Activated CD8-positive, alpha-beta T cell treated with anti-CD3 and anti-CD28 coated beads for 36 hours (primary cell): ENCODE results near the gene GATM. TPM values are rescaled to one million over a fixed set of nuclear protein-coding genes. Genes with fewer than 3 reads are reported as not detected.

Experiments
- ATAC-seq: fragments of 200-7000 bp; cut with Tn5 transposase; one replicate; pipeline ENCODE4 v1.10.0; 2021; ENCODE audit warnings: mild to moderate bottlenecking, moderate library complexity
- CTCF ChIA-PET: fragments of 350-600 bp; sonication (Branson Sonifier 250); formaldehyde crosslinking; loops from one replicate; lab custom pipeline; 2021; ENCODE audit warnings: antibody characterized with exemption; lab: Charles Lee
- POLR2A ChIA-PET: fragments of 350-600 bp; sonication (Branson Sonifier 250); formaldehyde crosslinking; loops from one replicate; lab custom pipeline; 2021; ENCODE audit warnings: antibody characterized with exemption; lab: Charles Lee
- DNase-seq: peaks from one replicate; pipeline ENCODE4 v3.0.0-alpha.2; 2020
- H3K27ac Mint-ChIP-seq: one replicate; pipeline ENCODE4 v1.8.0; 2021; ENCODE audit warnings: mild to moderate bottlenecking, mixed read lengths
- H3K27me3 Mint-ChIP-seq: one replicate; pipeline ENCODE4 v1.8.0; 2021; ENCODE audit warnings: mixed read lengths
- H3K36me3 Mint-ChIP-seq: one replicate; pipeline ENCODE4 v1.8.0; 2021; ENCODE audit warnings: low read depth, mixed read lengths
- H3K4me1 Mint-ChIP-seq: one replicate; pipeline ENCODE4 v1.8.0; 2021; ENCODE audit warnings: low read depth, mixed read lengths
- H3K4me3 Mint-ChIP-seq: one replicate; pipeline ENCODE4 v1.8.0; 2021; ENCODE audit warnings: mild to moderate bottlenecking, moderate library complexity, mixed read lengths
- H3K9me3 Mint-ChIP-seq: one replicate; pipeline ENCODE4 v1.8.0; 2021; ENCODE audit warnings: mixed read lengths
- CTCF ChIP-seq: fragments of 200-600 bp; IDR thresholded peaks from one replicate; pipeline ENCODE4 v1.8.0; 2022; ENCODE audit warnings: antibody characterized with exemption, mild to moderate bottlenecking
- intact Hi-C: fragments of 100-400 bp; cut with micrococcal nuclease; formaldehyde crosslinking; loops from one replicate; pipeline ENCODE4 v1.10.0; 2022
- total RNA-seq, 2 experiments: library from RNA; stranded (reverse); gene quantifications; one replicate each; pipeline ENCODE4 v1.2.3, GENCODE V29; 2021

Gene GATM
- total RNA-seq, 2 experiments from 2014 or later: 5.6 to 6.5 TPM

- no peak for ATAC-seq
- ChIA-PET POLR2A (interaction anchor here (0.9 kb wide), 1 partner anchor 85 kb away, joined by 3 read pairs; no protein-coding TSS in a partner anchor), CTCF (interaction anchor here (1.1 to 1.4 kb wide), 2 partner anchors 14 to 52 kb away, joined by 3 to 4 read pairs; partner anchors contain the start of gene GATM)
- intact Hi-C loops: no loop called here
- Mint-ChIP-seq H3K27ac (no peak overlapping the region), H3K27me3 (no peaks in the 10 kb centered on the region), H3K4me1 (no peaks in the 10 kb centered on the region), H3K36me3 (peaks cover 3% of the 10 kb centered on the region), H3K4me3 (no peak overlapping the region), H3K9me3 (no peaks in the 10 kb centered on the region)
- DNase-seq: no peak
- no peak for TF ChIP-seq CTCF
These were observed 14.5 kb downstream of the GATM start for GRCh38 chr15:45363801-45364200.

GRCh38 chr15:45363334-45363733 lies 15.0 kb downstream of the GATM start:
- CTCF ChIA-PET: interaction anchor here (1.1 to 1.4 kb wide), 3 partner anchors 12 to 52 kb away, joined by 3 to 4 read pairs (median 4); partner anchors contain the start of gene GATM
- Mint-ChIP-seq H3K4me1 (no peaks in the 10 kb centered on the region), H3K9me3 (no peaks in the 10 kb centered on the region), H3K4me3 (no peak overlapping the region), H3K36me3 (peaks cover 3% of the 10 kb centered on the region), H3K27ac (no peak overlapping the region), H3K27me3 (no peaks in the 10 kb centered on the region)
- intact Hi-C loops: no loop called here
- POLR2A ChIA-PET: interaction anchor here (0.9 kb wide), 1 partner anchor 85 kb away, joined by 3 read pairs; no protein-coding TSS in a partner anchor
- TF ChIP-seq CTCF: no peak
- ATAC-seq: no peak
- DNase-seq: no peak

- TF ChIP-seq CTCF: no peak
- ATAC-seq (no peak), DNase-seq (no peak)
- ChIA-PET POLR2A (no interaction called here), CTCF (interaction anchor here (1.1 to 1.6 kb wide), 4 partner anchors 10 to 53 kb away, joined by 3 to 5 read pairs (median 4); partner anchors contain the start of gene GATM)
- no peaks in the 10 kb centered on the region for H3K27me3 Mint-ChIP-seq
- H3K4me3 Mint-ChIP-seq: no peak overlapping the region
- H3K27ac Mint-ChIP-seq: no peak overlapping the region
- peaks cover 3% of the 10 kb centered on the region for H3K36me3 Mint-ChIP-seq
- H3K4me1 Mint-ChIP-seq: no peaks in the 10 kb centered on the region
- no peaks in the 10 kb centered on the region for H3K9me3 Mint-ChIP-seq
- intact Hi-C loops: no loop called here
These were observed 15.9 kb downstream of the GATM start for GRCh38 chr15:45362419-45362818.

GRCh38 chr15:45361878-45362277 lies 16.5 kb downstream of the GATM start:
- no peak for ATAC-seq
- ChIA-PET CTCF (interaction anchor here (1.3 to 1.6 kb wide), 2 partner anchors 10 to 14 kb away, joined by 4 to 5 read pairs; no protein-coding TSS in a partner anchor), POLR2A (no interaction called here)
- TF ChIP-seq CTCF: no peak
- DNase-seq: no peak
- intact Hi-C loops: no loop called here
- Mint-ChIP-seq H3K36me3 (peaks cover 3% of the 10 kb centered on the region), H3K4me1 (no peaks in the 10 kb centered on the region), H3K27me3 (no peaks in the 10 kb centered on the region), H3K27ac (no peak overlapping the region), H3K9me3 (no peaks in the 10 kb centered on the region), H3K4me3 (no peak overlapping the region)

DNA sequence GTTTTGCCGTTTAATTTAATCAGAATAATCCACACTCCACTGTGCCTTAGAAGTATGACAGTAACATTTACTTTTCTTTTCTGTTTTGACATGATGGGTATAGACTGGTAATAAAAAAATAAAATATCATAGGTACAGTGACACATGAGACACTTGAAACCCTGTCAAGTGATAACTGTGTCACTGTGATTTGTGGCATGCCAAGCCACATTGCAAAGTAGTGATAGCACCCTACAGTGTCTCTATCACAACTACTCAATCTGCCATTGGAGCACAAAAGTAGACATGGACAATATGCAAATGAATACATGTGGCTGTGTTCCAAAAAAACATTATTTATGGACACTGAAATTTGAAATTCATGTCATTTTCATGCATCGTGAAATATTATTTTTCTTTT lies 22.5 kb downstream of the GATM start:
- CTCF ChIA-PET: no interaction called here

More for the DNA sequence above, 22.5 kb downstream of the GATM start:
- TF ChIP-seq CTCF: no peak
- H3K27me3 Mint-ChIP-seq: no peaks in the 10 kb centered on the region
- no peaks in the 10 kb centered on the region for H3K4me1 Mint-ChIP-seq
- no peak overlapping the region for H3K4me3 Mint-ChIP-seq
- H3K27ac Mint-ChIP-seq: no peak overlapping the region
- no peaks in the 10 kb centered on the region for H3K36me3 Mint-ChIP-seq
- no peak for DNase-seq
- POLR2A ChIA-PET: no interaction called here
- no peaks in the 10 kb centered on the region for H3K9me3 Mint-ChIP-seq
- ATAC-seq: no peak
- intact Hi-C loops: no loop called here
